CD4-positive, CD25-positive, alpha-beta regulatory T cell (primary cell): ENCODE measurements around the gene DENND1A. TPM values are rescaled to one million over a fixed set of nuclear protein-coding genes. Genes with fewer than 3 reads are reported as not detected.

Source experiments
- ATAC-seq, 2 donors: fragments of 150-1000 bp; cut with Tn5 transposase; one replicate each; pipeline ENCODE4 v1.10.0; 2021; ENCODE audit warnings: low read depth in 2 of 2, moderate number of reproducible peaks in 2 of 2, moderate library complexity in 1 of 2
- DNase-seq, 3 donors: peaks; one replicate each; pipeline versions ENCODE4 v3.0.0 to v3.0.0-alpha.2; 2012 to 2022; ENCODE audit warnings: mixed read lengths in 1 of 3
- H3K27ac ChIP-seq: one replicate; pipeline ENCODE4 v1.7.0; 2013; ENCODE audit warnings: mild to moderate bottlenecking, low read length; ENCODE audit not compliant: insufficient read depth, poor library complexity, severe bottlenecking
- H3K27me3 ChIP-seq: one replicate; pipeline ENCODE4 v1.7.0; 2013; ENCODE audit warnings: low read length; ENCODE audit not compliant: control insufficient read depth, insufficient read depth
- H3K36me3 ChIP-seq: one replicate; pipeline ENCODE4 v1.7.0; 2013; ENCODE audit warnings: mild to moderate bottlenecking, low read length, moderate library complexity; ENCODE audit not compliant: control insufficient read depth, insufficient read depth
- H3K4me1 ChIP-seq: 2 replicates; pipeline ENCODE4 v1.7.0; 2013; ENCODE audit warnings: mild to moderate bottlenecking, low read length; ENCODE audit not compliant: insufficient read depth, control insufficient read depth, poor library complexity, severe bottlenecking
- H3K4me3 ChIP-seq: one replicate; pipeline ENCODE4 v1.7.0; 2013; ENCODE audit warnings: low read depth, mild to moderate bottlenecking, low read length, moderate library complexity
- H3K9me3 ChIP-seq, 2 experiments: 1 replicate in 1 of 2; 2 replicates in 1 of 2; pipeline ENCODE4 v1.7.0; 2013; ENCODE audit warnings: low read length in 2 of 2, mild to moderate bottlenecking in 1 of 2, moderate library complexity in 1 of 2; ENCODE audit not compliant: control insufficient read depth in 2 of 2
- H3K27ac Mint-ChIP-seq, 3 donors: one replicate each; pipeline ENCODE4 v1.8.0; 2020 to 2022; ENCODE audit warnings: mild to moderate bottlenecking in 3 of 3, mixed read lengths in 3 of 3, moderate library complexity in 2 of 3
- H3K27me3 Mint-ChIP-seq: one replicate; pipeline ENCODE4 v1.8.0; 2022; ENCODE audit warnings: mild to moderate bottlenecking, mixed read lengths
- H3K36me3 Mint-ChIP-seq: one replicate; pipeline ENCODE4 v1.8.0; 2020; ENCODE audit warnings: mixed read lengths
- H3K4me1 Mint-ChIP-seq, 4 donors: one replicate each; pipeline ENCODE4 v1.8.0; 2020 to 2022; ENCODE audit warnings: mixed read lengths in 4 of 4, mild to moderate bottlenecking in 1 of 4
- H3K4me3 Mint-ChIP-seq, 4 donors: one replicate each; pipeline ENCODE4 v1.8.0; 2020 to 2022; ENCODE audit warnings: mild to moderate bottlenecking in 4 of 4, mixed read lengths in 4 of 4, moderate library complexity in 3 of 4
- H3K9me3 Mint-ChIP-seq, 7 donors: one replicate each; pipeline ENCODE4 v1.8.0; 2020 to 2022; ENCODE audit warnings: mixed read lengths in 7 of 7, mild to moderate bottlenecking in 3 of 7, moderate library complexity in 2 of 7
- polyA plus RNA-seq, 4 donors: library from polyadenylated mRNA; unstranded; fragments of 300-500 nt; fragmentation: Illumina TruSeq; gene quantifications; one replicate each; pipeline ENCODE4 v1.2.3, GENCODE V29; 2021
- total RNA-seq: library from RNA; stranded (reverse); gene quantifications from one replicate; pipeline ENCODE4 v1.2.3, GENCODE V29; 2022

DENND1A gene
- total and polyA plus RNA-seq, 5 donors from 2014 or later, result 3.5 to 21.8 (median 4.7) TPM

GRCh38 chr9:123662057-123662776 is 267.7 kb downstream of the DENND1A start:
- H3K4me3 Mint-ChIP-seq, result no peak overlapping the region
- no peaks in the 10 kb centered on the region for H3K27me3 ChIP-seq
- peaks cover 3 to 31% (median 6%) of the 10 kb centered on the region in 7 donors for H3K9me3 Mint-ChIP-seq

DNA sequence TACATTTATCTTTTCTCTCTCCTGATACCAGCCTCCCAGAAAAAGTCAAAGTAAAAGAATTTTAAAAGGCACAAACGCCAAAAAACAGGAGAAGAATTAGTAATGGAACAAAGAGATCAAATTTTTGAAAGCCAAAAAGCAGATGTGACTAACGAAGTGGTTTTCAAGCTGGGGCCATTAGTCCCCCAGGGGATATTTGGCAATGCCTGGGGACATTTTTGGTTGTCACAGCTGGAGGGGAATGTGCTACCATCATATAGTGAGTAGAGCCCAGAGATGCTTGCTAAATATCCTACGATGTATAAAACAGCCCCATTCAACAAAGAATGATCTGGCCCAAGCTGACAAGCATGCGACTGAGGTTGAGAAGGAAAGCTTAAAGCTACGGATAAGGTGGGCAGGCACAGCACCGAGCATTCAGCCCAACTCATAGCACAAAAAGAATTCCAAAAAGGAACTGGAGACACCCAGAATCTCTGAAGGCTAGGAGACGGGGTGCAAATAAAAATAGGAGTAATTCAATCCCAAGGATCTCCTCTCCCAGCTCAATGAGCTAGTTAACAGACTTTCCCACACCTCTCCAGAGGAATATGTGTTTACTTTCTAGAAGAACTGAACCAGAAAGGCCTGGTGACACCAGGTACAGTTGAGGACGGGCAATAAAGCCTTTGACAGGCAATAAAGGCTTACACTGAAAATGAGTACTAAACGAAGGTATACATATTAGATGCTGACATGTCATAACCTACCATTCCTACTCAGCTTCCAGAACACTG is 269.0 kb downstream of the DENND1A start:
- no peak overlapping the region for H3K27ac Mint-ChIP-seq

More at GRCh38 chr9:123662057-123662776, 267.7 kb downstream of the DENND1A start:
- H3K4me3 ChIP-seq, result no peak overlapping the region
- peaks cover 44% of the 10 kb centered on the region for H3K36me3 Mint-ChIP-seq
- no peak for DNase-seq
- no peak overlapping the region for H3K27ac ChIP-seq
- no peaks in the 10 kb centered on the region for H3K4me1 ChIP-seq
- H3K27ac Mint-ChIP-seq, result no peak overlapping the region
- H3K4me1 Mint-ChIP-seq, result peaks cover 0 to 5% (median 0%) of the 10 kb centered on the region in 4 donors
- ATAC-seq, result no peak
- H3K36me3 ChIP-seq, result peaks cover 14% of the 10 kb centered on the region
- H3K9me3 ChIP-seq, result peaks cover 9 to 11% of the 10 kb centered on the region in 2 experiments
- no peaks in the 10 kb centered on the region for H3K27me3 Mint-ChIP-seq

GRCh38 chr9:123659358-123659757 is 270.6 kb downstream of the DENND1A start:
- Mint-ChIP-seq H3K36me3 (peaks cover 42% of the 10 kb centered on the region), H3K27ac (no peak overlapping the region), H3K4me3 (no peak overlapping the region), H3K4me1 (peaks cover 0 to 5% (median 0%) of the 10 kb centered on the region in 4 donors), H3K27me3 (no peaks in the 10 kb centered on the region), H3K9me3 (peaks cover 0 to 15% (median 6%) of the 10 kb centered on the region in 7 donors)
- Histone ChIP-seq H3K27me3 (no peaks in the 10 kb centered on the region), H3K27ac (no peak overlapping the region), H3K36me3 (peaks cover 4% of the 10 kb centered on the region), H3K4me1 (no peaks in the 10 kb centered on the region), H3K4me3 (no peak overlapping the region), H3K9me3 (peaks cover 5 to 7% of the 10 kb centered on the region in 2 experiments)
- no peak for DNase-seq
- no peak for ATAC-seq

More for the DNA sequence above, 269.0 kb downstream of the DENND1A start:
- Mint-ChIP-seq H3K27me3 (no peaks in the 10 kb centered on the region), H3K9me3 (peaks cover 3 to 26% (median 8%) of the 10 kb centered on the region in 7 donors), H3K4me1 (peaks cover 0 to 5% (median 0%) of the 10 kb centered on the region in 4 donors), H3K4me3 (no peak overlapping the region), H3K36me3 (peaks cover 41% of the 10 kb centered on the region)
- DNase-seq (no peak), ATAC-seq (no peak)
- Histone ChIP-seq H3K27me3 (no peaks in the 10 kb centered on the region), H3K4me3 (no peak overlapping the region), H3K9me3 (peaks cover 9 to 11% of the 10 kb centered on the region in 2 experiments), H3K36me3 (peaks cover 7% of the 10 kb centered on the region), H3K27ac (no peak overlapping the region), H3K4me1 (no peaks in the 10 kb centered on the region)

- Histone ChIP-seq H3K4me3 (no peak overlapping the region), H3K4me1 (no peaks in the 10 kb centered on the region)
Measured at GRCh38 chr9:123658792-123659191, 271.1 kb downstream of the DENND1A start.

GRCh38 chr9:123657941-123658340 is 272.0 kb downstream of the DENND1A start:
- Histone ChIP-seq H3K27me3 (no peaks in the 10 kb centered on the region), H3K4me1 (no peaks in the 10 kb centered on the region), H3K27ac (no peak overlapping the region), H3K36me3 (peaks cover 4% of the 10 kb centered on the region), H3K4me3 (no peak overlapping the region), H3K9me3 (peaks cover 2 to 7% of the 10 kb centered on the region in 2 experiments)
- H3K27ac Mint-ChIP-seq, result no peak overlapping the region
- peaks cover 0 to 14% (median 4%) of the 10 kb centered on the region in 7 donors for H3K9me3 Mint-ChIP-seq
- DNase-seq, result no peak
- H3K27me3 Mint-ChIP-seq, result no peaks in the 10 kb centered on the region
- H3K4me3 Mint-ChIP-seq, result no peak overlapping the region
- H3K36me3 Mint-ChIP-seq, result peaks cover 45% of the 10 kb centered on the region
- ATAC-seq, result no peak
- peaks cover 0 to 5% (median 0%) of the 10 kb centered on the region in 4 donors for H3K4me1 Mint-ChIP-seq

More at GRCh38 chr9:123658792-123659191, 271.1 kb downstream of the DENND1A start:
- Mint-ChIP-seq H3K4me3 (no peak overlapping the region), H3K9me3 (peaks cover 0 to 15% (median 4%) of the 10 kb centered on the region in 7 donors), H3K27ac (no peak overlapping the region), H3K4me1 (peaks cover 0 to 5% (median 0%) of the 10 kb centered on the region in 4 donors), H3K36me3 (peaks cover 44% of the 10 kb centered on the region), H3K27me3 (no peaks in the 10 kb centered on the region)
- no peak overlapping the region for H3K27ac ChIP-seq
- H3K27me3 ChIP-seq, result no peaks in the 10 kb centered on the region
- peaks cover 2 to 7% of the 10 kb centered on the region in 2 experiments for H3K9me3 ChIP-seq
- DNase-seq (no peak), ATAC-seq (no peak)
- peaks cover 4% of the 10 kb centered on the region for H3K36me3 ChIP-seq

DNA sequence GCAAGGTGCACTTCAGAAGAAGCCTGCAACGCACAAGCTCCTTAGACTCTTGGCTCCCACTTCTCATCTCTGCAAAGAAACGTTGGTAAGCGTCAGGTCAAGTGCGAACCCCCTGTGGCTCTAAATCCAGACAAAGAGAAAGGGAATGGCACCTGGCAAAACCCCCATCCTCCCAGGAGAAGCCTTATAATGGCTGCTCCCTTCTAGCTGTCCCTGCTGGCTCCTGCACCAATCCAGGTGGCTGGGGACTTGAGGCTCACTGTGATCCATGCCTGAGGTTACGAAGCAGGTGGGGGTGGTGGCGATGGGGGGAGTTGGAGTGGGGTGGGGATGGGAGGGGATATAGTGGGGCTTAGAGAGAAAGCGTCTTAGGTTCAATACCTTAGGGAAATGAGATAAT is 272.8 kb downstream of the DENND1A start:
- DNase-seq (no peak), ATAC-seq (no peak)
- H3K9me3 Mint-ChIP-seq, result peaks cover 0 to 7% (median 2%) of the 10 kb centered on the region in 7 donors
- H3K27me3 ChIP-seq, result no peaks in the 10 kb centered on the region
- H3K36me3 ChIP-seq, result no peaks in the 10 kb centered on the region
- H3K4me3 Mint-ChIP-seq, result no peak overlapping the region
- H3K27me3 Mint-ChIP-seq, result no peaks in the 10 kb centered on the region
- H3K4me3 ChIP-seq, result no peak overlapping the region
- H3K36me3 Mint-ChIP-seq, result peaks cover 45% of the 10 kb centered on the region
- peaks cover 0 to 5% (median 0%) of the 10 kb centered on the region in 4 donors for H3K4me1 Mint-ChIP-seq
- no peak overlapping the region for H3K27ac Mint-ChIP-seq
- H3K4me1 ChIP-seq, result no peaks in the 10 kb centered on the region
- peaks cover 0 to 1% of the 10 kb centered on the region in 2 experiments for H3K9me3 ChIP-seq
- H3K27ac ChIP-seq, result no peak overlapping the region

GRCh38 chr9:123656565-123656964 is 273.4 kb downstream of the DENND1A start:
- Histone ChIP-seq H3K4me3 (no peak overlapping the region), H3K4me1 (no peaks in the 10 kb centered on the region), H3K27ac (no peak overlapping the region), H3K9me3 (no peaks in the 10 kb centered on the region), H3K27me3 (no peaks in the 10 kb centered on the region), H3K36me3 (no peaks in the 10 kb centered on the region)
- Mint-ChIP-seq H3K36me3 (peaks cover 44% of the 10 kb centered on the region), H3K4me1 (peaks cover 0 to 5% (median 0%) of the 10 kb centered on the region in 4 donors), H3K4me3 (no peak overlapping the region), H3K27me3 (no peaks in the 10 kb centered on the region), H3K27ac (no peak overlapping the region), H3K9me3 (peaks cover 0 to 2% (median 0%) of the 10 kb centered on the region in 7 donors)
- DNase-seq (no peak), ATAC-seq (no peak)
